ENCODE data around the gene DPYSL5.
"Not testable (repeated sequence)": the region's sequence is repeated elsewhere in the genome, so short reads cannot be mapped to it uniquely, and the experiment has no call there.

DPYSL5 gene

DNA sequence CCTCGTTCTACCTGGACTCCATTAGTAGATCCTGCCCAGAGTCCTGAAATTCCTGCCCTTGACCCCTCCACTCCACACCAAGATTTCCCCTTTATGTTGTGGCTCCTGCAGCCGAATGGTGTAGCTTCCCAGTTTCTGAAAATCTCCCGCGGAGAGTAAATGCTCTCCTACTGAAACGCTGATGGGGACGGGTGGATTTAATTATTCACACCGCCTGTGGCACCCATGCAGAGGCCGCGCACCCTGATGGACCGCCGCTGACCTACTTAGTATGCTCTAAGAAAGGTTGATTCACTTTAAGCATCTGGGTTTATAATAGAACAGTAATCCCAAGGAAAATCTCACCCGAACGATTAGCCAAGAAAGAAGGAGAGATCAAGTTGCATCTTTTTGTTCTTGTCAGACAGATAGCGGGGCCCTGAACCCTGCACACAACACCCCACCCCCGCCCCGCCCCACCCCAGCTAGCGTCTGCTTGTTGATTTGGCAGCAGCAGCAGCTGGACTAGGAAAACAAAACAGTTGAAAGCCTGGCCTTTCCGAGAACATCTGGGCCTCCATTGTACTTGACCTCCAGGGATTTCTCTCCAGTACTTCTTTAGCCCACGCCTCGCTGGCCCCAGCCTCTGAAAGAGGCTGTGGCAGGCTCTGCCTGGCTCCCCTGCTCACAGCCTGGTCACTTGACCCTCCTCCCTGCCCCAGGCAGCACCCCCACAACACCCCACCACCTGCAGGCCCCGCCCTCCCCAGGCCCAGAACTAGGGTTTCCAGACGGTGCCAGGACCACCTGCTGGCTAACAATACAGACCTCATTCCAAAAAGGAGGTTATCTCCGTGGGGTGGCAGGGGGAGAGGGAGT, 53.6 kb downstream of the DPYSL5 start:
- DNase-seq (ENCODE audit: low read depth): no peak

DNA sequence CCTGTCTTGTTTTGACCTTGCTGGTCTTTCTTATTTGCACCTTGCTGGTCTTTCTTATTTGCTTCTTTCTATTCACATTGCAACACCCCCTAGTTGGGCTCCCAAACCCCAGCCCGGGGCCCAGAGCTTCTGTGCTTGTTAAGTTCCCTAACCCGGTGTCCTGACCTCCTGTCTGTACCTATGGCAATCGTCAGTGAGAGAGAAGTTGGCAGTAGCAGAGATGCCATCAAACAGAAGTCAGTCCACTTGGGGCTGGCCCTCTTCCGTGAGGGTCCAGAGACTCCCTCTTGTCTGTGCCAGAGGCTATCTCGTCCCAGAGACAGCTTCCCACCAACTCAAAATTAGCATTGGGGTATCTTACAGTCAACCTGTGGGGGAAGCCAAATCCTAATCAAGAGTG, 55.7 kb downstream of the DPYSL5 start:
- no peak for DNase-seq (ENCODE audit: low read depth)

DNA sequence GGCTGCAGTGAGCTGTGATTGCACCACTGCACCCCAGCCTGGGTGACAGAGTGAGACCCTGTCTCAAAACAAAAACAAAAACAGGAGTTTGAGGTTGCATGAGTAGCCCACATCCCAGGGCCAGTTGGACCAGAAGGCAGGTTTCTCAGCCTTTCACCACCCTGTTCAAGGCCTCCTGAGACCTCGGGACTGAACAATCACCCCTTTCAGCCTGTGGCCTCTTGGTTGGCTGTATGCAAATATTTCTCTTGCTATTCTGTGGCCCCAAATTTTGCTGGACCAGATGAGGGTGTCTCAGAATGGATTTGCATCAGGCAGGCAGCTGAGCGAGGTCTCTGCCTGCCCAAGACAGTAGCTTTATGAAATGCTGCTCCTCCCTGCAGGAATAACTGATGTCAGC, 56.9 kb downstream of the DPYSL5 start:
- no peak for DNase-seq (ENCODE audit: low read depth)

DNA sequence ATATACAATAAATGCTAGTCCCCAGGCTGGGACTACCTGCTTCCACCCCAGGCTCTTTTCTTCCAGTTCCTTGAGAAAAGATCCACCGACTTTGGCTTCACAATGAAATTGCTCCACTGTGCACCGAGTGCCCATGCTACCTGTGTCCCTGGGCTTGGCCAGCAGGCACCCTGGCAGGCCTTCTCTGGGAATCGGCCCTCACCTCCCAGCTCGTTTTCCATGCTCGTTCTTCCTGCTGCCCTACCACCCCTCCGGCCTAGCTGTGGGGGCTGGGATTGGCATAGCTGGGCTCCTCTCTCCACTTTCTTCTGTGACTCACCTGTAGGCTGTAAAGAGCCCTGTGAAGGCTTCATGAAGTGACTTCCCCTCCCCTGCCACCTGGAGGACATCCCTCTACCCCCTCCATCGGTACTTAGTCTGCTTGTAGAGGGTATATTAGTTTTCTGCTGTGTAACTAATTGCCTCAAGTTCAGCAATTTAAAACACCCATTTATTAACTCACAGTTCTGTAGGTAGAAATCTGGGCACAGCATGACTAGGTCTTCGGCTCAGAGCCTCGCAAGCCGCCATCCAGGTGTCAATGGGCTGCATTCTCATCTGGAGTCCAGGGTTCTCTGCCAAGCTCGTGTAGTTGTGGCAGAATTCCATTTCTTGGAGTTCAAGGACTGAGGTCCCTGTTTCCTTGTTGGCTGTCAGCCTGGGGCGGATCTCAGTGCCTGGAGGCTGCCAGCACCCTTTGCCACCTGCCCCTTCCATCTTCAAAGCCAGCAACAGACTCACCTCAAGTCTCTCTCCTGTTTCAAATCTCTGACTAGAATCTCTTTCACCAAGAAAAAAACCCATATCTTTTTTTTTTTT, 57.6 kb downstream of the DPYSL5 start:
- DNase-seq (ENCODE audit: low read depth): no peak

DNA sequence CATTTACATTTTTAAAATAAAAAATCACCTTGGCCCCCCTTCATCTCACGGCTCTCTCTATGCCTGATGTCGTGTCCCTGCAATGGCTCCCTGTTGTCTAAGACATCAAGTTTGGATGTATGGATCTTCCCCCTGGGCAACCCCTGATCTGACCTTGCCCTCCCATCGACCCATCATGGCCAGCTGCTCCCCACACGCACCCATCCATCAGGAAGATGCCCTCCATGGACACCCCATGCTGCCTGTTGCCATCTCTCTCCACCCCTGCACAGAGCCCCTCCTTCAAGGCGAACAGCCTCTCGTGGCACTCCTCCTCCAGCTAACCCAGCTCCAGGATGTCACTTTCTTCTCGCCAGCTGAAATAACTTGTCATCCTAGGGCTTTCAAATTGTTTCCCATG, 59.5 kb downstream of the DPYSL5 start:
- DNase-seq (ENCODE audit: low read depth): no peak

DNA sequence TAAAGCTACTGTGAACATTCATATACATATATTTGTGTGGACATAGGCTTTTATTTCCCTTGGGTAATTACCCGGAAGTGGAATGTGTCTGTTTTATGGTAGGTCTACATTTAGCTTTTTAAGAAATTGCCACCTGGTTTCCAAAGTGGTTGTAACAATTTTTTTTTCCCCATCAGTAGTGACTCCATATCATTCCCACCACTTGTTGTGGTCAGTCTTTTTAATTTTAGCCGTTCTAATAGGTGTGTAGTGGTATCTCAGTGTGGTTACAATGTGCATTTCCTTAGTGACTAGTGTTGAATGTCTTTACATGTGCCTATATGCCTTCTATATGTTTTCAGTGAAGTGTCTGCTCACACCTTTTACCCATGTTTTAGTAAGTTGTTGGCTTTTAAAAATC, 62.2 kb downstream of the DPYSL5 start:
- DNase-seq (ENCODE audit: low read depth): no peak

DNA sequence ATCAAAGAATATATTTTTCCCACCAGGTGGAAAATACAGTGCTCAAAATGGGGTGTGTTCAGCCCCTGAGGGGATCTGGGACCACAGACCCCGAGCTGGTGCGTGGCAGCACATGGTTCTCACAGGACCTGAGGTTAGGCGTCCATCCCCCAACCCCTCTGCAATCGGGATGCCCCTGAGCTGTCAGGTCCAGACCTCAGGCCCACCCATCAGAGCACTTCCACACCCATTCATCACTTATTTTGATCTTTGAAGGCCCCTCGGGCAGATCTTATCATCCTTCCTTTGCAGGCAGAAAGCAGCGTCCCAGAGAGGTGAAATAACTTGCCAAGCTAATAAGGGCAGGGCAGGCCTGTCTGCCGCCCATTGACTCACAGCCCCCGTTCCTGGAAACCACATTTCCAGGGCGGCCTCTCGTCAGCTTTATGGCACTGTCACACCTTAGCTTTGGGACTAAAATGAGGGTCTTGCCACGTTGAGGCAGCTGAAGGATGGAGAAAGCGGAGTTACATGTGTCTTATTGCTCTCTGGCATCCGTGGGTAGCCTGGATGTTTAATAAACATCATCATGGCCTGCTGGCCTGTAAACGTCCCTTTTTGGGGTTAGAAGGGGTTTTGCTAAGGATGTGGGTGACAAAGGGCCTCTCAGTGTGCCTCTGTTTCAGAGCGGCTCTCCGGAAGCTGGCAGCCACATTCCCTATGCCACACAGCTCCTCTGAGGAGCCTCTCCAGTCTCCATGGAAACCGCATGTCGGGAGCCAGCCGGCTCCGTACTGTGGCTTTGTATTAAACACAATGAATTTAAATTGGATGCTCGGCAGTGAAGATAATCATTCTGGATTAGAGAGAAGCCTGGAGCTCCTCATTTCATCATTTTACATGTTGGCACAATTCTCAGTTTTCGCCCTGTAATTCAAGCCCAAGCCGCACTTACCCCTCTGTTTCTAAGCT, 64.3 kb downstream of the DPYSL5 start:
- no peak for DNase-seq (ENCODE audit: low read depth)

DNA sequence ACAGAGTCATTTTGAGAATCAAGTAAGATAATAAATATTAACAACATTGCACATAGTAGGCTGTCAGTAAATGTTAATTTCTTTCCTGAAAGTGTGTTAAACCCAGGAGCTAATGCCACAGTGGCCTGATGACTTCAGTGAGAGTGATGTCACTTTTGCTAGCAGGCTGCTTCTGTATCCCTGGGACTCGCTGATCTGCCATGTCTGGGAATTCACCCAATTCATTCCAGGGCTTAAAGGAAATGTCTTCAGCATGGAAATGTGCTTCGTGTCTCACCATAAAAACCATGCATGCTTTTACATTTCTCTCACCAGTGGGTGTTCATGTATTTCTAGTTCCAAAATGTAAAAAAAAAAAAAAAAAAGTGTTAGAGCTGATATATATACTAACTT, 65.7 kb downstream of the DPYSL5 start:
- DNase-seq (ENCODE audit: low read depth): no peak

DNA sequence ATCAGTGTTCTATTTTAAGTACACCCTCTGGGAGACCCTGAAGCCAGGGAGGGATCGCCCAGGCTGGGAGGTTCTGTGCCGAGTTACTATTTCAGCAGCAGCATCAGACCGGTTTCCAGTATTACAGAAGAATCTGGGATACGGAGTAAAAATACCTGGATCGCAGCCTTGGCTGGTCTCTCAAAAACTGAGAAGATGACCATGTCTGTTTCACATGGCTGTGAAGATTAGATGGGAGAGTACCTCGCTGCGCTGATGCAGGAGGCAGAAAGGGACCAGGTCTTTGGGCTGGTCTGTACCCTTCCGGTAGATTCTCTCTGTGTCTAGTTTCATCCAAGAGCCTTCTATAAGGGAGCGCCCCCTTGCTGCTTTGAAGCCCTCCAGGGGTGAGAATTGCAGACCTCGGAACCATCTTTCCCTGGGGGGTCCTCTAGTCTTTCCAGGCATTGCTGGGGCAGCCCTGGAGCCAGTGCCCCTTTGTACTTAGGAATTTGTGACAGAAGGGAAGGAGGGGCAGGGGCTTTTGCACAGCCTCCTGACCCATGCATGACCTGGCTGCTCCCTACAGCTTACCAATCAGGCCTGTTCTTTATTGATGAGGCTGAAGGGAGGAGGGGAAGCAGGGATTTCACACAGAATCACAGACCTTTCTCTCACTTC, 66.2 kb downstream of the DPYSL5 start:
- no peak for DNase-seq (ENCODE audit: low read depth)

DNA sequence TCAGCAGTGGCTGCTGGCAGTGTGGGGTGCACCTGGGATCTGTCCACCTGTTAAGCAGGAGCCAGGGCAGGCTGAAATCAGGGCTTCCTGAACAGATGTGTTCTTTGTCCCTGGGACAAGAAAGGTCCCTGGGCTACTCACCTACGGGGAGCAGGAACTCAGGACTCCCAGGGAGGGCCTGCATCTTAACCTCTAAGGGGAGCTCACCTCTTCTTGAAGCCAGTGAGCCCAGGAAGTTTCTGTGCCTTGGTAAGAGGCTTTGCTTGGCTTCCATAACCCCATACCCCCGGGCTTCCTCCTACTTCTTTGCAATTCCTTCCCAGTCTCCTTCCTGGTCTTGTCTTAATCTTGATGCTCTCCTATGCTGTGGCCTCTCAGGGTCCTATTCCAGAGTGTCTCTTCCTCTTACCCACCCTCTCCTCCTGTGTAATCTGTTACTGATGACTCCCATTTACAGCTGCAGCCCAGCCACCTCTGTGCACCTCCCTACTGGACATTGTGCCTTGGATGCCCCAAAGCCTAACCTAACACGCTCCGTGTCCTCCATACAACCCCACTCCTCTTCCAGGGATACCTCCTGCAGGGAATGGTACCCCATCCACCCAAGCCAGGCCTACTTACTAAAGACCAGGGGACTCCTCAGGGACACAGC, 66.9 kb downstream of the DPYSL5 start:
- DNase-seq (ENCODE audit: low read depth): no peak

DNA sequence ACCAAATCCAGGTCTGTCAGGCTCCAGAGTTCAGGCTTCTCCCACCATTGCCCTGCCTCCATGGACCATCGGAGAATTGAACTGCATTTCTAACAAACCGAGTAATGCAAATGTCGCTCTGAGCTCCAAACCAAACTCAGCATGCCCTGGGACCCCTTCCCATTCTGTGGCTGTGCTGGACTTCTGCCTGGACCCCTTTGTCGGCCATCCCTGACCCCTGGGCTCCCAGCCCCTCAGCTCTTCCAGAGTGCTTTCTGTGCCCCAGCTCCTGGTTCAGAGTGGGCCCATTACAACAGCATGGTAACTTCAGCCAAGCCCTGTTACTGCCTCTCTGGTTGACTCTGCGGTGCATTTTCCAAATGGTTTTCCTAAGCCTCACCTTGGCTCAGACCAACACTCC, 67.4 kb downstream of the DPYSL5 start:
- DNase-seq (ENCODE audit: low read depth): no peak

DNA sequence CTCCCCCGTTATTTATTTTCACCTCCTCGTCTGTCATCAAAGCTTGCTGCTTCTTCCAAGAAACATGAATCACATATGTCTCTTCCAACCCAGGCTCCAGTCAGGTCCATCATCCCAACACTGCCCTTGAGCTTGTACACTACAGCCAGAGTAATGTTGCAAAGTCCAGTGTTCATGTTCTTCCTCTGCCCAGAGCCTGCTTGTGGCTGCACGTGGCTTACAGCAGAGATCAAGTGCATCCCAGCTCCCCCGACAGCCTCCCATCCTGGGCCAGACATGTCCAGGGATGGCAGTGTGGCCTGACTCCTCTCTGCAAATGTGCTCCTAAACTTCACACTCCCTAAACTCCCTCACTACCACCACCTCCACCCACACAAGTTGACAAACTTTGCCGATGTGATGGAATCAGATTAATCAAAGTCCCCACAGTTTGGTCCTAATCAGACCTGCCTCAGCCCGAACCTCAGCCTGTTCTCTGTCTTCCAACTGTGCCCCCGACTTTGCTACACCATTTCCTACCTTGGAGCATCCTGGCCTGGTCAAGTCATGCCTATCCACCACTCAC, 68.3 kb downstream of the DPYSL5 start:
- no peak for DNase-seq (ENCODE audit: low read depth)

DNA sequence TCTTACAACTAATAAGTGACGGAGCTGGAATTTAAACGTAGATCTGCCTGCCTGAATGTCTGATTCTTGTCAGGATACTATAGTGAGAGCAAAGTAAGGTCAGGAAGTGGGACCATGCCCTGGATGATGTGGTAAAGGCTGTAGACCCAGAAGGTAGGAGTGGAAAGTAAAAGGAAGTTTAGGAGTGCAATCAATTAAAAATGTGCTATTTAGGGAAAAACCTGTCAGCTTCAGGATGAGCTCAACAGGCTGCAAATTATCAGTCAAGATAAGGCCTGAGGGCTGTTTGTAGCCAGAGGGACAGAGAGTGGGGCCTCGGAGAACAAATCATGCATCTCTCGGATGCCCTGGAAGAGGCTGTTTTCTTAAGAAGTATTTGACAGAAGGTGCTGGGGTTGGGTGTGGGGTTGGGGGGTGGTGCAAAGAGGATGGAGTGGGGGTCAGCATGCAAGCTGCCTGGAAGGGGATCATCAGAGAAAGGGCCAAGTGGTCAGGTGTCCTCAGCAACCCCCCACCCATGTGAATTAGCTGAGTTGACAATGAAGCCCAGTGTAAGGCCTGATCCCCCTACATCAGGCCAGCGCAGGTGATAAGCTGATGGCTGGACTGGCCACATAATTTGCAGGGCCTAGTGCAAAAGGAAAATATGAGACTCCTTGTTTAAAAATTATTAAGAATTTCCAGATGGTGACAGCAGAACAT, 69.4 kb downstream of the DPYSL5 start:
- DNase-seq (ENCODE audit: low read depth): no peak

DNA sequence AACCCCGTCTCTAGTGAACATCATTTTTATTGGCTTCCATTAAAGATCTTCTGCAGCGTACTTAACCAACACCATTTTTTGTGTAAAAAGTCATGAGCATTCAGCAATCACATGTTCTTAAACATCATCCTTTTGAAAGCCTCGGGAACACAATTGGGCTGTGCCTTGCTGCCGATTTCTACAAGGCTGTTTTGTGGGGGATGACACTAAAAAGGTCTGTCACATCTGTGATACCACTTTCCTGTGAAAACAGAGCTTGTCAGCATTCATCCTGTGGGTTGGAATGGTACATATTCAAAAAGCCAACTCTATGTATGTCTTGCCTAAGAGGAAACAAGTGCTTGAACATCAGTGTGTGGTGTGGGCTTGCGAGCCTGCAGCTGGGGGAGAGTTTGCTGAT, 73.4 kb downstream of the DPYSL5 start:
- no peak for DNase-seq (ENCODE audit: low read depth)

DNA sequence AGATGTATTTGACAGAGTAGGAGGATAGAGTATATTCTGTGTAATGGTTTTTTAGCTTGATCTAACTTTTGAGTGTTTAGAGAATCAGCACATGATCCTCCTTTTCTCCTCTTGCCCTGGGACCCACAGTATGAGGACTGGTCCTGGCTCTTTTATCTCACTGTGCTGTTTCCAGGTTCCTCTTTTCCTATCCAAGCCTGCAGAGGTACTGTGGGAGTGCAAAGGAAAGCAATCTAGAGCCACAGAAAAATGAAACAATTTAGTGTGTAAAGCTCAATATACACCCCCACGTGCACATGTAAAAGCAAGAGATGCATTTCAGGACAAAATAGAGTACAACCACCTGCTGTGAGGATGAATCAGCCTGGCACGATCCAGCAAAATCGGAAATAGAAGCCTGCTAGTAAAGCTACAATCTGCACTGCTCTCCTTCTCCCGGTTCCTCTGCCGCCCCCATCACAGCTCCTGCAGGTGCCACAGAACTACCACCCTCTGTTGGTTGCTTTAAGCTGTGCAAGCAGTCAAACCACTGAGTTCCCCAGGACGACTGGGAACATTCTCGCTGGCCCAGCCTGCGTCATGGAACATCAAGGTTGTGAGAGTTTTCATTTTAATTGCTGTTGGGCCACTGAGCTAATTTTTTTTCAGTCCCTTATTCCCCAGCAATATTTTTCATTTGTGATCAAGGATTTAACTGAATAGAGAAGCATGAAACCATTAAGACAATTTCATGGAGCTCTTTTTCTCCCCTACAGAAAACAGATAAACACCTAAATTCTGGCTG, 74.7 kb downstream of the DPYSL5 start:
- peak; percentile 23 for DNase-seq (ENCODE audit: low read depth)

DNA sequence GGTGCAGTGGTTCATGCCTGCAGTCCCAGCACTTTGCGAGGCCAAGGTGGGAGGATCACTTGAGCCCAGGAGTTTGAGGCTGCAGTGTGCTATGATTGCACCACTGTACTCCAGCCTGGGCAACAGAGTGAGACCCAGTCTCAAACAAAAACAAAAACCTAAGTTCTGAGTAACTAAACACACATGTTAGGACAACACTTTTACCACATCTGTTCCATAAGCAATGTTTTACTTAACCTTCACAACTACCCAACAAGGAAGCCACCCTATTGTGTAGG, 75.2 kb downstream of the DPYSL5 start:
- not testable (repeated sequence) for DNase-seq (ENCODE audit: low read depth)

DNA sequence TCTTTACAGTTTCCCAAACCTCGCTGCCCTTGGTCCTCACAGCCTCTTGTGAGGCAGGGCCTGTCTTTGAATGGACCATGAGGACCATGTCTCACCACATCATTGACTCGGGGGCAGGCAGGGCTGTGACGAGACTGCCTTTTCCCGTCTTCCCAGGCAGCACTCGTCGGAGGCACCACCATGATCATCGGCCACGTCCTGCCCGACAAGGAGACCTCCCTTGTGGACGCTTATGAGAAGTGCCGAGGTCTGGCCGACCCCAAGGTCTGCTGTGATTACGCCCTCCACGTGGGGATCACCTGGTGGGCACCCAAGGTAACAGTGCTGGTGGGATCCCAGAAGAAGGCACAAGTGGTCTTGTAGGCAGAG, 76.8 kb downstream of the DPYSL5 start:
- no peak for DNase-seq (ENCODE audit: low read depth)

DNA sequence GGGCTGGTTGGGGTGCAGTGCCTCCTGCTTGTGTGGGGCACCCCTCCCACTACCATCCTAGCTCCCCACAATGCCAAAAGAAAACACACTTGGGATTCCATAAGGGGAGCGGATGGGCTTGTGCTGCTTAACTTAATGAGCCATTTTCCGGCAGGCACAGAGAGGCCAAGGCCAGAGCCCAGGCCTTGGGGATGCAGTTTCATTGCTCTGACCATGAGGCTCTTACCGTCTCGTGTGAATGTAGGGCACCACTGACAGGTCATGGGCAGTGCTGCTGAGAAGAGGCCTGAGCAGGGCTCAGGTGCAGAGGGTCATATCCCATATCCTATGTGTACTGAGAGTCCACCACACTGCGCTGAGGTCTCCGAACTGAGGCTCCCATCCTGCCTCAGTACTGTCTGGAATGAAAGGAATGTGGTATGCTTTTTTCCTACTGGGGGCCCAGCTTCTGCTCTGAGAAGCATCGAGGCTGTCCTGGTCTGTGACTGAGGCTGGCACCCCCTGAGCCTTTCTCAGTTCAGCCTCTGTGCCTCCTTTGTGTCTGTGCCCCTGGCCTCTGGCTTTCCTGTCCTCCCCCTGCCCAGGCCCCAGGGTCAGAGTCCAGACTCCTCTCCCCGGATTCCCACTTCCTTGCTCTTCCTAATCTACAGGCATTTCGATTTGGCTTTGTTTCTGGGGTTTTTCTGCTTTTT, 77.3 kb downstream of the DPYSL5 start:
- DNase-seq (ENCODE audit: low read depth): no peak

DNA sequence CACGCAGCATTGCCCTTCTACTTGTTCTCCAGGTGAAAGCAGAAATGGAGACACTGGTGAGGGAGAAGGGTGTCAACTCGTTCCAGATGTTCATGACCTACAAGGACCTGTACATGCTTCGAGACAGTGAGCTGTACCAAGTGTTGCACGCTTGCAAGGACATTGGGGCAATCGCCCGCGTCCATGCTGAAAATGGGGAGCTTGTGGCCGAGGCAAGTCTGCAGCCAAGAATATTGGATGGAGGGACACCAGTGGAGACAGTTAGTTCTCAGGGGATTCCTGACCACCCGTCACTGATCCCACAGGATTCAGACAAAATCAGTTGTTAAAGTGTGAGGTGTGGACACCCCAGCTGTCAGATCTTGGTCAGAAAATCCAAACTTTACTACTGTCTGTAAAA, 79.3 kb downstream of the DPYSL5 start:
- no peak for DNase-seq (ENCODE audit: low read depth)
